Upper lobe of left lung (tissue), 6 donors: Measurements from ENCODE around the gene LPXN. TPM values are rescaled to one million over a fixed set of nuclear protein-coding genes. Genes with fewer than 3 reads are reported as not detected.

ENCODE experiments used
- ATAC-seq, 2 donors: fragments of 200-7000 bp; cut with Tn5 transposase; one replicate each; pipeline ENCODE4 v1.9.1; 2022; ENCODE audit warnings: mild to moderate bottlenecking in 2 of 2, moderate library complexity in 2 of 2; ENCODE audit not compliant: low FRiP score in 2 of 2
- DNase-seq, 2 donors: peaks; one replicate each; pipeline ENCODE4 v3.0.0-alpha.2; 2019 to 2020
- H3K27ac ChIP-seq, 4 donors: fragments of 200-600 bp; sonication (generic); one replicate each; pipeline ENCODE4 v1.5.1; 2016 to 2019
- H3K27me3 ChIP-seq, 4 donors: fragments of 200-600 bp; sonication (generic); one replicate each; pipeline ENCODE4 v1.5.1; 2017 to 2019
- H3K36me3 ChIP-seq, 4 donors: fragments of 200-600 bp; sonication (generic); one replicate each; pipeline ENCODE4 v1.5.1; 2016 to 2019
- H3K4me1 ChIP-seq, 4 donors: fragments of 200-600 bp; sonication (generic); one replicate each; pipeline ENCODE4 v1.5.1; 2018 to 2019
- H3K4me3 ChIP-seq, 4 donors: fragments of 200-600 bp; sonication (generic); one replicate each; pipeline ENCODE4 v1.5.1; 2017 to 2019; ENCODE audit warnings: mild to moderate bottlenecking in 2 of 4, moderate library complexity in 1 of 4
- H3K9me3 ChIP-seq, 4 donors: fragments of 200-600 bp; sonication (generic); one replicate each; pipeline ENCODE4 v1.5.1; 2018 to 2019
- CTCF ChIP-seq, 6 experiments: fragments of 450-650 bp in 4 of 6; fragments of 200-600 bp in 2 of 6; sonication (generic) in 2 of 6; IDR thresholded peaks; one replicate each; pipeline ENCODE4 v1.5.1; 2016 to 2019; ENCODE audit warnings: antibody characterized with exemption in 6 of 6
- EP300 ChIP-seq, 4 donors: sonication (generic); formaldehyde crosslinking; IDR thresholded peaks; one replicate each; pipeline ENCODE4 v1.5.1; 2017; ENCODE audit warnings: antibody characterized with exemption in 4 of 4, control low read depth in 2 of 4
- POLR2A ChIP-seq, 4 donors: fragments of 450-650 bp; IDR thresholded peaks; one replicate each; pipeline ENCODE4 v1.5.1; 2016 to 2017; ENCODE audit warnings: antibody characterized with exemption in 4 of 4, mild to moderate bottlenecking in 2 of 4
- POLR2AphosphoS5 ChIP-seq, 2 donors: sonication (generic); formaldehyde crosslinking; IDR thresholded peaks; one replicate each; pipeline ENCODE4 v1.5.1; 2017; ENCODE audit warnings: antibody characterized with exemption in 2 of 2
- WGBS, 2 donors: methylation state at CpG; one replicate each; pipeline ENCODE4 v1.1.5; 2017 to 2018; 5-methylcytosine and 5-hydroxymethylcytosine counted together
- total RNA-seq, 6 donors: library from RNA; depleted of rRNA in 4 of 6; stranded (reverse); fragments of >200 nt in 4 of 6; gene quantifications; one replicate each; pipeline versions ENCODE4 v1.1.0 to v1.2.1, GENCODE V29; 2016 to 2021
- donor health status: DM: no; HTN: no; CAD: no; lungs with moderate emphysema.
- donor health status: DM: no; HTN: yes; CAD: no; lungs with severe emphysema.

LPXN gene
- total RNA-seq, 6 donors from 2014 or later = 17.2 to 52.8 (median 34.1) TPM

GRCh38 chr11:58560842-58561241, 14.8 kb downstream of the LPXN start:
- peaks cover 0 to 13% (median 3%) of the 10 kb centered on the region in 4 donors for H3K36me3 ChIP-seq
- no peak overlapping the region for H3K27ac ChIP-seq
- H3K4me3 ChIP-seq = no peak overlapping the region
- no peaks in the 10 kb centered on the region for H3K27me3 ChIP-seq
- 70 to 71% methylated on average over 2 of the region's 2 CpGs for WGBS, 2 donors
- H3K4me1 ChIP-seq = no peaks in the 10 kb centered on the region
- no peak for TF ChIP-seq EP300 (IDR thresholded peaks at IDR 0.05)
- no peak for TF ChIP-seq CTCF (IDR thresholded peaks at IDR 0.05)
- TF ChIP-seq POLR2AphosphoS5 (IDR thresholded peaks at IDR 0.05) = no peak
- TF ChIP-seq POLR2A (IDR thresholded peaks at IDR 0.05) = no peak
- ATAC-seq (no peak), DNase-seq (no peak)
- no peaks in the 10 kb centered on the region for H3K9me3 ChIP-seq

GRCh38 chr11:58549644-58550043, 26.0 kb downstream of the LPXN start:
- no peak for DNase-seq
- no peaks in the 10 kb centered on the region for H3K27me3 ChIP-seq
- no peak overlapping the region for H3K27ac ChIP-seq
- 94 to 97% methylated on average over 7 of the region's 7 CpGs for WGBS, 2 donors
- no peak for TF ChIP-seq POLR2A (IDR thresholded peaks at IDR 0.05)
- no peak for TF ChIP-seq CTCF (IDR thresholded peaks at IDR 0.05)
- TF ChIP-seq POLR2AphosphoS5 (IDR thresholded peaks at IDR 0.05) = no peak
- no peak for TF ChIP-seq EP300 (IDR thresholded peaks at IDR 0.05)
- H3K9me3 ChIP-seq = no peaks in the 10 kb centered on the region
- peak in 1 of 2 donors; percentile 19 for ATAC-seq
- no peaks in the 10 kb centered on the region for H3K4me1 ChIP-seq
- H3K4me3 ChIP-seq = no peak overlapping the region
- H3K36me3 ChIP-seq = peaks cover 33 to 94% (median 56%) of the 10 kb centered on the region in 4 donors

GRCh38 chr11:58546841-58547240, 28.8 kb downstream of the LPXN start:
- Histone ChIP-seq H3K27me3 (no peaks in the 10 kb centered on the region), H3K36me3 (peaks cover 26 to 69% (median 35%) of the 10 kb centered on the region in 4 donors), H3K27ac (no peak overlapping the region), H3K4me3 (no peak overlapping the region), H3K4me1 (no peaks in the 10 kb centered on the region), H3K9me3 (no peaks in the 10 kb centered on the region)
- TF ChIP-seq EP300 (IDR thresholded peaks at IDR 0.05) (no peak), POLR2A (IDR thresholded peaks at IDR 0.05) (no peak), POLR2AphosphoS5 (IDR thresholded peaks at IDR 0.05) (no peak), CTCF (IDR thresholded peaks at IDR 0.05) (no peak)
- DNase-seq (no peak), ATAC-seq (no peak)
- 94 to 95% methylated on average over 1 of the region's 1 CpG for WGBS, 2 donors

GRCh38 chr11:58531865-58532341, 43.8 kb downstream of the LPXN start:
- Histone ChIP-seq H3K27me3 (no peaks in the 10 kb centered on the region), H3K9me3 (no peaks in the 10 kb centered on the region), H3K4me1 (peaks cover 0 to 9% (median 0%) of the 10 kb centered on the region in 4 donors), H3K36me3 (peaks cover 0 to 42% (median 31%) of the 10 kb centered on the region in 4 donors), H3K4me3 (no peak overlapping the region), H3K27ac (no peak overlapping the region)
- peak in 1 of 2 donors; percentile 75 for DNase-seq
- no peak for ATAC-seq
- TF ChIP-seq POLR2AphosphoS5 (IDR thresholded peaks at IDR 0.05) = no peak
- TF ChIP-seq CTCF (IDR thresholded peaks at IDR 0.05) = no peak
- TF ChIP-seq EP300 (IDR thresholded peaks at IDR 0.05) = no peak
- no peak for TF ChIP-seq POLR2A (IDR thresholded peaks at IDR 0.05)
- 97 to 99% methylated on average over 6 to 23 of the region's 25 CpGs for WGBS, 2 donors

GRCh38 chr11:58530236-58530635, 45.4 kb downstream of the LPXN start:
- no peak for DNase-seq
- Histone ChIP-seq H3K27me3 (no peaks in the 10 kb centered on the region), H3K36me3 (peaks cover 0 to 42% (median 32%) of the 10 kb centered on the region in 4 donors), H3K4me1 (peaks cover 1 to 22% (median 11%) of the 10 kb centered on the region in 4 donors), H3K27ac (no peak overlapping the region), H3K9me3 (no peaks in the 10 kb centered on the region), H3K4me3 (no peak overlapping the region)
- TF ChIP-seq POLR2AphosphoS5 (IDR thresholded peaks at IDR 0.05) (no peak), CTCF (IDR thresholded peaks at IDR 0.05) (no peak), POLR2A (IDR thresholded peaks at IDR 0.05) (no peak), EP300 (IDR thresholded peaks at IDR 0.05) (no peak)
- 80 to 89% methylated on average over 3 of the region's 3 CpGs for WGBS, 2 donors
- no peak for ATAC-seq
